Fibroblast of skin of right biceps (primary cell): ENCODE measurements around the gene OR10A2.
A peak's percentile ranks its signal among the peaks of the same experiment; 100 is the strongest.
"Not testable (repeated sequence)": the region's sequence is repeated elsewhere in the genome, so short reads cannot be mapped to it uniquely, and the experiment has no call there.

ENCODE experiments used
- DNase-seq: peaks from one replicate; pipeline ENCODE4 v3.0.0-alpha.2; 2013

Gene OR10A2, protein sequence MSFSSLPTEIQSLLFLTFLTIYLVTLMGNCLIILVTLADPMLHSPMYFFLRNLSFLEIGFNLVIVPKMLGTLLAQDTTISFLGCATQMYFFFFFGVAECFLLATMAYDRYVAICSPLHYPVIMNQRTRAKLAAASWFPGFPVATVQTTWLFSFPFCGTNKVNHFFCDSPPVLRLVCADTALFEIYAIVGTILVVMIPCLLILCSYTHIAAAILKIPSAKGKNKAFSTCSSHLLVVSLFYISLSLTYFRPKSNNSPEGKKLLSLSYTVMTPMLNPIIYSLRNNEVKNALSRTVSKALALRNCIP

DNA sequence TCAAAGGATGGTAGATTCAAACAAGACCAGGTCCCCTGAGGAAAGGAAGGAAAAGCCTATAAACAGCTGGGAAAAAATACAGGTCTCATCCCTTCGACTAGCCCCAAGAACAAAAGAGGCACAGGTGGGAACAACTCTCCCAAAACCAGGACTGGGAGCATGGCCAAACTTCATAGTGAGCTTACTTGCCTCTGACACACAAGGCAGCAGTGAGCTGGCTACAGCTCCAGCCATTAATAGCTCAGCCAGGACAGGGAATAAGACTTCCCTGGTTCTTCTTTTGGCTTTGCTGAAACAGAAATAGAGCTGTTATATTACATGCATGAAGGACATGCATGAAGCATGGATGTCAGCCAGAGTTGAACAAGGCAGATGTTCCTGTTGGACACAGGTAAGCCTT lies at the start of gene OR10A2:
TSS of gene OR10A2 (plus strand) at position 97 of the 400 bp plus-strand sequence. CDS start 6,698 bp downstream, outside the sequence.
- DNase-seq = no peak

DNA sequence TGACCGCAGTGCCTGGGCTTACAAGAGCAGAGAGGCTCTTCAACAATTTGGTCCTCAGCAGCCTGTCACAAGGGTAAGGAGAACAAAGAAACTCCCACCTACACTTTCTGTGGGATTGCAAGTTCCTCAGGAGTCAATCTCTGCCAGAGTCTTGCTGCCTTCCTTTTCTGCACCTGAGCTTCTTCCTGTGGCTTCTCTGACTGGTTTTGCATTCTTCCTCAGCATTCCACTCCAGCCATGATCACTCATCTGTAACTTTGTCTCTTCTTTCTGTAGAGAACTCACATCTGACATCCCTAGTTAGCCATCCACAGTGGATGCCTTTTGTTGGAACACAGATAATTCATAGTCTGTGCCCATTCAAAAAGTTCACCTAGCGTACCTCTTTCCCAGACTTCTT lies 49.2 kb upstream of the OR10A2 start:
- no peak for DNase-seq

DNA sequence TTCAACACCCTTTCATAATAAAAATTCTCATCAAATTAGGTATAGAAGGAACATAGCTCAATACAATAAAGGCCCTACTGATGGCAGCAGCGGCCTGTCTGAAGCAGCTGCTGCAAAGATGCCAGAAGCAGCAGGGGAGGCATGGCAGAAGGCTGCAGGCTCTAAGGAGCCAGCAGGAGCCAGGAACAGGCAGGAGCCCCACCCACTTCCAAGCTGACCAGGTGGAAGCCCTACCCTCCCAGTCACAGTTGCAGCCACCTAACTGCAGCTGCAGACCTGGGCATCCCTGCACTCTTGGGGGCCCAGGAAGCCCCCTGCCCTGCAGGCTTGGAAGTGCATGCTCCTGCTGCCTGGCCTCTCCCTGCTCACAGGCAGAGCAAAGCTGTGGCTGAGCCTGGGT lies 45.2 kb upstream of the OR10A2 start:
- no peak for DNase-seq

DNA sequence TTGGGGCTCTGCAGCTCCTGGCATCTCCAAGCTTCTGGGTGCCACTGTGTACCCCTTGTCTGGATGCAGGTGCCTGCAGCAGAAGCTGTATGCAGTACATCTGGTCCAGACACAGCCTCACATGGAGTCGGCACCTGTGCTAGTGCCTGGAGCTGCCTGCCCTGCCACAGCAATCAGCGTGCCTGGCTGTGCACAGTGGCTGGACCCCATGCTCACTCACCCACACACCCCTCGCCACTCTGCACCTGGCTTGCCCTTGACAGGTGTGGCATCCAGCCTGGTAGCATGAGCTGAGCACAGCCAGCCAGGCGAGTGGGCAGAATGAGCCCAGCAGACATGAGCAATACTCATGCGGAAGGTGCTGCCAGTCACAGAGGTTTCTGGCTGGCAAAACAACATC lies 43.9 kb upstream of the OR10A2 start:
- DNase-seq = no peak

DNA sequence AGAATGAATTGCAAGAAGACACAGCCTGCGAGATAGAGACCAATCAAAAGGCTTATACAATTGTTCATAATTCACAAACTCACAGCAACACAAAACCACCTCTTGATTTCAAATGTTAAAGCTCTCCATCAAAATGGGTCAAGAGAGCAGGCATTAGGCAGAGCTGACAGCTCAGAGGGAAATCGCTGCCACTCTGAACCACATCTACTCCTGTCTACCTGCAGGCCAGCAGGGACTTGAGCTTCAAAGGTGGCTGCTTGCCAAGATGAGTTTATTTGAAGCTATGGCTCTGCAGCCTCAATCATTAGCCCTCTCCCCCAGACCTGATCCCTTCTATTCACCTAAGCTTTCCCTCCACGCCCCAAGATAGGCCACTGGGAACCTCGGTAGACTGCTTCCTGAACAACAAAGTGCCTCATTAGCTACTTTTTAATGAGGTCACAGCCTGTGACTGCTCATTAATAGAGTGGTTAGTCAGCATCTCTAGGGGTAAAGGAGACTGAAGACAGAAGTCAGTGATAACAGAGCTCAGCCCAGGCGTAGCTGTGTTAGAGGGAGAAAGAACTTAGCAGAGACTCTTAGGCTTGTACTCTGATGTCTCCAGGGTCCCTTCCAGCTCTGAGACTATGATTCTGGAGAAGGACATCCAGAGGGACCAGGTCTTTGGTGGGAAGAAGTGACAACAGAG lies 38.6 kb upstream of the OR10A2 start:
- DNase-seq = no peak

DNA sequence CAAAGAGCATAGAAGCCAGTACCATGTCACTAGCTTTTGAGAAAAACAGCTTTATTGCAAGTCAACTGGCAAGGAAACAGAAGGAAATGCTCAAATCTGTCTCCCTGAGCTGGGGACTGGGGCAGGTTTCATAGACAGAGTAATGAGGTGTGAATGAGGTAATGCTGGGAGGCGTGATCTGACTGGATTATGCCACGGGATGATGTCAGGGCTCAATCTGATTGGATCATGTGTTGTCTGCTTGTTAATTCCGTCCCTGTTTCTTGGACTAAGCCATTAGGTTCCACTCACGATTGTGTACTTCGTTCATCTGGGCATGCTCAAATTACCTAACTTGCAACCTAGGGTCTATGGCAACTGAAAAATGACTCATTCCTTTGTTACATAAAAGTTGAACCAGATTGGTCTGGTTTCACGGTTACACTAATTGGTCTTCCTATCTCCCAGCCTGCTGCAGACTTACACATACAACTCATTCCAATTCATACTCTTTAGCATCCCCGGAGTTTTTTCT lies 37.6 kb upstream of the OR10A2 start:
- peak; percentile 1 for DNase-seq

DNA sequence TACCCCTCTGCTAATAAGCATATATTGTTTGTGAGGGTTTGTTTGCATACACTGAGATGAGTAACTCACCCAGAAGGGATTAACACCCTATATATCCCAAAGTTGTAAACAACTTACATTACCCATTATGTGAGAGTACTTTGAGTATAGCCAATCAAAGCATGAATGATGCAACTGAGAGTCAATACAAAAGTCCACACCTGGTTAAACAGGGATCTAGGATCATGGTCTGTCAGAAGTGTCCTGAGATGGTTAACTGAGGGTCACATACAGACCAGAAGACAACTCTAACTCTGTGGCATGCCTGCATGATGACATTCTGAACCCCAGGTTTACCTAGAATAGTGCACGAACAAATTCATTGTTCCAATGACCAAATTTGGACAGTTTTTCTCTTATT lies 34.8 kb upstream of the OR10A2 start:
- no peak for DNase-seq

DNA sequence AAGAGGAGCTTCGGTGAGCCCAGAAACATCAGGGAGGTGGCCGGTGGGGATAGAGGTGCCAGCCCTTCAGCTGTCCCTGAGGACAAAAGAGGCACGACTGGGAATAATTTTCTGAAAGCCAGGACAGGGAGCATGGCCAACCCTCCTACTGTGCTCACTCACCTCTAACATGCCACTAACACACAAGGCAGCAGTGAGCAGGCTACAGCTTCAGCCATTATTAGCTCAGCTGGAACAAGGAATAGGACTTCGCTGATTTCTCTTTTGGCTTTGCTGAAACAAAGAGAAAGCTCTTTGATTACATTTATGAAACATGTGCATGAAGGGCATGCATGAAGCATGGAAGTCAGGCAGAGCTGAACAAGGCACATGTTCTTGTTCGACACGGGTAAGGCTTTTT lies 29.5 kb upstream of the OR10A2 start:
- DNase-seq = no peak

DNA sequence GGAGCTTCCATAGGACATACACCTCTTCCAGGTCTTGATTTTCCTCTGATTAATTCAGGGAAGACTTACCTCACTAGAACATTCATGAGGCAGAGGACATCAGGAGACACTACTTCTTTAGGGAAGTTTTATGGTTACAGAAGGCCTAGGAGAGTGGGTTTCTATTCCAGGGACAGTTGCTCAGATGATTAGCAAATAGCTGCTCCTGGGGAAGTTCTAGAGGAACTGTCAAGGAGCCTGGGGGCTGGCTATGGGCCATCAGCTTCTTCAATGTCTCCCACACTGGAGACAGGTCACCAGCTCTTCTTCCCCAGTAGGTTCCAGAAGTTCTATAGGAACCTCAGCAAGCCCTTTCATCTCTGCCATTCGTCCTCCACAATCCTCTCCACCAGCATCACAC lies 28.8 kb upstream of the OR10A2 start:
- no peak for DNase-seq

DNA sequence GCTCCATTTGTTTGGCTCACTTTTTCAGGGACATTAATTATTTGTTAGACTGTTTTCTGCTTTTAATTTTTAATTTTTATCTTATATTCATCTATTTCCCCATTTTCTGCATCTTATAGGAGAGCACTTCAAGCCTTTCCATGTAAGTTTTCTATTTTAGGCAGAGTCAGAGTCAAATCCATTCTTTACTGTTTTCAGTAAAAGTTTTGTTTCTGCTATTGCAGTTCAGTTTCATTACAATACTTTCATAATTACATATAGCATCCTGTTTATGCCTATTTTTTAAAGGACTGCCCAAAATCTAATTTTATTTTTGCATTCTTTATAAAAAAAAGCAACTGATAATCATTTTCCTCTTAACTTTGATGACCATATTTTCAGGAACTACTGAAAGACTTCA lies 21.2 kb upstream of the OR10A2 start:
- no peak for DNase-seq

DNA sequence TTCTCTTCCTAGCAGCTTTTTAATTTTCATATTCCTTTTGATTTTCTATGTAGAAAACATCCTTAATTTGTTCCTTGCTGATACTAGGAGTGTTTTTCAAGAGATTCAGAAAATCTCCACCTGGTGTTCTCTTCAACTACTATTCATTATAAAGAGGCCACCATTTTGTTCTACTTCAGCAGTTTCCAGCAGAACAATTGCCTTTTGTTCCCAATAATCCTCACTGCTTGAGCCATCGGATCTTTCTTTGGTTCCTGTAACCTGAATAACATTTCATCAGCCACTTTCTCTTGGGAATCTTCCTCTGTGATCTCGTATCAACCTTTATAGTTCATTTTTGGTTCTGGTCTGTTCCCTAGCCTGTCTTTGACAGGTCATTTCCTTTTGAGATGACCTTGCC lies 19.2 kb upstream of the OR10A2 start:
- DNase-seq = no peak

DNA sequence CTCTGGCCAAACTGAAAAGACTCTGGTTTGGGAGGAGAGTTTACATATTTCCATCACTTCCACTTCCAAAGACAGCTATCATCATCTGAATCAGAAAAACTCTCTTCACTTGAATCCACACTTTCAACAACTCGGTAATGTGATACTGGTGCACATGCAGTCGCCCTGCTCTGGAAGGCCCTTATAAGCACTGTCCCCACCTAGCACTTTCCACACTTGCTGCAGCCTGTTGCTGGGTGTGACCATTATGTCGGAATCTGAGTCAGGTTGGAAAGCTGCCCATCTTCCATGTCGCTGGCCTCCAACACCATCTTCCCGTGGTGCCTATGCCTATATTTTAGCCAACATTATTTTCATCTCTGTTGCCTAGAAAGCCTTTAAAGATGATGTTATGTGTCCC lies 18.5 kb upstream of the OR10A2 start:
- no peak for DNase-seq

DNA sequence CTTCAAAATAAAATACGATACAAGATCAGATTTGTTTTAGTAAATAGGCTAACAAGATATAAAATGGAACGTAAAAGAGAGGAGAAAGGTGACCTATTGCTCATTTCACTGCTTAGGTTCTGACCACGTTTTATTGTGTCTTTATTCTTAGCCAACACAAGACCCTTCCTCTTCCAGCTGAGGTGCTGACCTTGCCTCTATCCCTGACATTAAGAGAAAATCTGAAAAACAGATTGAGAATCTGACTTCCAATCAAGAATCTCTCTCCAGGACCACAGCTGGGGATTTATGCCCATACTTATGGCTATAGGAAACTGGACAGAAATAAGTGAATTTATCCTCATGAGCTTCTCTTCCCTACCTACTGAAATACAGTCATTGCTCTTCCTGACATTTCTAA lies 17.5 kb upstream of the OR10A2 start, which contains the start of gene OR10A5:
TSS of gene OR10A5 (plus strand) at position 301 of the 400 bp plus-strand sequence. CDS start at position 301, 0 bp downstream.
- DNase-seq = no peak

DNA sequence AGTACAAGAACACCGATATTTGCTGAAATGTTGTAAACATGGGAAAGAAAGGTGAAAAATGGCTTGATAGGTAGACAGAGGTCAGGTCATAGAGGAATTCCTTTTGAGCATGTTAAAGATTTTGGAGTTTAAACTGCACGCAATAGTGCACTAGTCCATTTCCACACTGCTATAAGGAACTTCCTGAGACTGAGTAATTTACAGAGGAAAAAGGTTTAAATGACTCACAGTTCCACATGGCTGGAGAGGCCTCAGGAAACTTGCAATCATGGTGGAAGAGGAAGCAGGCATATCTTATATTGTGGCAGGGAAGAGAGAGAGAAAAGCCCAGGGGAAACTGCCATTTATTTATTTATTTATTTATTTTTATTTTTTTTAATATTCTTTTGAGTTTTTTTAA lies 12.3 kb upstream of the OR10A2 start:
- no peak for DNase-seq

DNA sequence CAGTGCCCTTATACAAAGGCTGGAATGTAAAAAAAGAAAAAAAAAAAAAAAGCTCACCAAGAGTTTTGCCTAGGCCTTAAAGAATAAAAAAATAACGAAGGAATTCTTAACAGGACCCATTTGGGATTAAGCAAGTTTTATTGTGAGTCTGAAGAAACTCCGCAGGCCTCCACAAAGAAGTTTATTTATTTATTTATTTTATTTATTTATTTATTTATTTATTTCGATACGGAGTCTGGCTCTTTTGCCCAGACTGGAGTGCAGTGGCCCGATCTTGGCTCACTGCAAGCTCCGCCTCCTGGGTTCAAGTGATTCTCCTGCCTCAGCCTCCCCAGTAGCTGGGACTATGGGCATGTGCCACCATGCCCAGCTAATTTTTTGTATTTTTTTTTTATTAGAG lies 8.1 kb upstream of the OR10A2 start:
- not testable (repeated sequence) for DNase-seq

DNA sequence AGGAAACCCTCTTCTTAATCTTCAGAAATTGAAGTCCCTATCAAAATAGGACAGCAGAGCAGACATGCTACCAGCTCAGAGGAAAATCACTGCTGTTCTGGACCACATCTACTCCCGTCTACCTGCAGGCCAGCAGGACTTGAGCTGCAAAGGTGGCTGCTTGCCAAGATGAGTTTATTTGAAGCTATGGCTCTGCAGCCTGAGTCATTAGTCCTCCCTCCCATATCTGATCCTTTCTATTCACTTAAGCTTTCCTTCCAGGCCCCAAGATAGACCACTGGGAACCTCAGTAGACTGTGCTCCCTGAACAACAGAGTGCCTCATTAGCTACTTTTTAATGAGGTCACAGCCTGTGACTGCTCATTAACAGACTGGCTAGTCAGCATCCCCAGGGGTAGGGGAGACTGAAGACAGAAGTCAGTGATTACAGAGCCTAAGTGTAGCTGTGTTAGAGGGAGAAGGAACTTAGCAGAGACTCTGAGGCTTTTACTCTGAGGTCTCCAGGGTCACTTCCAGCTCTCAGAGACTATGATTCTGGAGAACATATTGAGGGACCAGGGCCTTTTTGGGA lies 6.8 kb upstream of the OR10A2 start:
- DNase-seq = peak; percentile 22

DNA sequence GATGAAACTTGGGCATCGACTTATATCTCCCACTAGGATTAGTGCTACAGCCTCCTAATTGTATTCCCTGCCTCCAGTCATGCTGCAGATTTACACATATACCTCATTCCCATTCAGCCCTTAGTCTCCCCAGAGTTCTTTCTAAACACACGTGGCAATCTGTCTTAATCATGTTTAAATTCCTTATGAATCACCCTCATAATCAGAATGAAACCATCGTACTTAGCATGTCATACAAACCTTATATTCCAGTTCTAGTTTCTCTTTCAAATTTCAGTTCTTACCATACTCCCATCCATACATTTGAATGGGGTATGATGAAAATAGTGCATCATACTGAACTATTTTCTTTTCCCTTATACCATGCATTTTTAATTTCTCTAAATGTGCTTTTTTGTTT lies 6.0 kb upstream of the OR10A2 start:
- no peak for DNase-seq

DNA sequence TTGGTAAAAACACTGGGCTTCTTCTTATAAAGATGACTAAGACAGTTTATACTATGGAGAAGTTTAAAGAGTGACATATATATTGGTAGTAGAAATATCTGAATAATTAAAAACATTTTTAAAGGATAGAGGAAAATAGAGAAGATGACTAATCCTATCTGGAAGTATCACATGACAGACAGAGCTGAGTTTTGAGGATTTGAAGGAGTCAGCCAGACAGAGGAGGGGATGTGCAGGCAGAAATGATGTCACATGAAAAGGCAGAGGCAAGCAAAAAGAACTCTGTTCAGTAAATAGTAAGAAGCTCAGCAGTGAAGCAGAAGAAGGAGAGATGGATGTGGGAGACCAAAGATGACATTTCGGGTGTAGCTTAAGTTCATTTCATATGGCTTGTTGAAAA lies 1.6 kb downstream of the OR10A2 start:
- peak; percentile 36 for DNase-seq

DNA sequence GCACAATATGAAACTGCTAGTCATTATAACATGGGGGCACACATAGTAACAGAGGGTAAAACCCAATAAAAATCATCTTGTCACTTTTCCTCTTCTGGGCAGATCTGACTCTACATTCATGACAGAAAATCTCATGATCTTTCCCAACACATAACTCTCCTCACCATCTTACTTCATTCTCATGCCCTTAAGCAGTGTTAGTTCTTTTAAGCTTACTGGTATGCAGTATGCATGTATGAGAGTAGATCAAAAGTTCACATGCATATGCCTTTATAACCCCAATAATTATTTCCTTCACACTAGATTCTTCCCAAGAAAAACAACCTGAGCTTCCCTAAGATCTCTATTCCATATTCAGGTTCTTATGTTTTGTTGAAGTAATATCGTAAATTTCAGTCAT lies 8.4 kb downstream of the OR10A2 start:
- DNase-seq = no peak

DNA sequence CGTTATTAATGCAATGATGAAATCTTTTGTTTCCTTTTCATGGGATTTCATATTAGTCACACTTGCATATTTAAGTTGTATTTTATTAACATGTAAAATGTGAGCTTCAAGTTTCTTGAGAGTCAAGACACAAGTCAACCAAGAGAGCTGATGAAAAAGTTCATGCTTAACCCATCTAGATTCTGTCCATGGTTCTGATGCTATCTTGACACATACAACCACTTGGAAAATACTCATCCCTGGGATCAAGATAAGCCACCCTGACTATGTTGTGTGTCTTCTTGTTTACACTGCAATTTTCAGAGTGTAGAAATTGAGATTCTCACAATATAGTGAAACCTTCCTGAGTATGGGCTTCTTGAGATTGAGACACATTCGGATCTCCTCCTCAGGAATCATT lies 12.9 kb downstream of the OR10A2 start:
- no peak for DNase-seq

DNA sequence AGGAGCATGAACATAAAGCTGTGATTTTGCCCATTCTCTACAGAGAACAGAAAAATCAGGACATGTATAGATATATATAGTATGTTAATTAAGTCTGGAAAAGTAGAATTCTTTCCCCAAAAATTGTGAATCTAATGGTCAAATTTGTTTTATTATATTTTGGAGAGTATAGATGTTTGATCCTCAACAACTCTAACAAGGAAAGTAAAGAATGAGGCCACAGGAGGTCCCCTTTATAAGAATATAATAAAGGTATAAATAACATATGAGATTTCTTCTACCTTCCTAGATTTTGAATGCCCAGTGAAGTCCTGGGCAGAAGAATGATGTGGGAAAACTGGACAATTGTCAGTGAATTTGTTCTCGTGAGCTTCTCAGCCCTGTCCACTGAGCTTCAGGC lies 13.5 kb downstream of the OR10A2 start, which contains the start of gene OR10A4:
TSS of gene OR10A4 (plus strand) at position 301 of the 400 bp plus-strand sequence. CDS start at position 324, 23 bp downstream.
- DNase-seq = no peak

DNA sequence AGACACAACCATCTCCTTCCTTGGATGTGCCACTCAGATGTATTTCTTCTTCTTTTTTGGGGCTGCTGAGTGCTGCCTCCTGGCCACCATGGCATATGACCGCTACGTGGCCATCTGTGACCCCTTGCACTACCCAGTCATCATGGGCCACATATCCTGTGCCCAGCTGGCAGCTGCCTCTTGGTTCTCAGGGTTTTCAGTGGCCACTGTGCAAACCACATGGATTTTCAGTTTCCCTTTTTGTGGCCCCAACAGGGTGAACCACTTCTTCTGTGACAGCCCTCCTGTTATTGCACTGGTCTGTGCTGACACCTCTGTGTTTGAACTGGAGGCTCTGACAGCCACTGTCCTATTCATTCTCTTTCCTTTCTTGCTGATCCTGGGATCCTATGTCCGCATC lies 14.1 kb downstream of the OR10A2 start:
- DNase-seq = no peak

DNA sequence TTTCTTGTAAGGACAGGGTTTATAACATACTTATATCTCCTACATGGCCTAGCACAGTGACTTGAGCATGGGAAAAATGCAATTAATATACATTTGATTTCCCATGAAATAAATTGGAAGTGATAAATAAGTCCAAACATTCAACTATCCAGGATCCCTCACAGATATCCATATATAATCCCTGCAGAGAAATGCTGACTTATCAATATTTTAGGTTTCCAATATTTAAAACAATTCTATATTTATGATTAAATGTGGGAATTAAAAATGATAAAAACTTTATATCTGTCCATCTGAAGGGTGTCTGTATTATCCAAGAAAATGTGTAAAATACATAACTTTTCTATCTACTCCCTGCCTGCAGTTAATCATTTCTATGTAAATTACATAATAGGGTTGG lies 19.9 kb downstream of the OR10A2 start:
- no peak for DNase-seq

DNA sequence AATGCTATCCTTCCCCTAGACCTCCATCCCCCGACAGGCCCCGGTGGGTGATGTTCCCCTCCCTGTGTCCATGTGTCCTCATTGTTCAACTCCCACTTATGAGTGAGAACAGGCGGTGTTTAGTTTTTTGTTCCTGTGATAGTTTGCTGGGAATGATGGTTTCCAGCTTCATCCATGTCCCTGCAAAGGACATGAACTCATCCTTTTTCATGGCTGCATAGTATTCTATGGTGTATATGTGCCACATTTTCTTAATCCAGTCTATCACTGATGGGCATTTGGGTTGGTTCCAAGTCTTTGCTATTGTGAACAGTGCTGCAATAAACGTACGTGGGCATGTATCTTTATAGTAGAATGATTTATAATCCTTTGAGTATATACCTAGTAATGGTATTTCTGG lies 24.9 kb downstream of the OR10A2 start:
- DNase-seq = not testable (repeated sequence)
